SK-N-SH treated with all-trans-retinoic acid at 6 μM for 48 hours (cell line): Measurements from ENCODE around the gene NCDN.

Experiments used
- ARNTL ChIP-seq: fragments of 450-650 bp; formaldehyde crosslinking; IDR thresholded peaks from 2 replicates; pipeline ENCODE4 v1.5.0; 2020; ENCODE audit warnings: low read depth, mild to moderate bottlenecking, moderate library complexity, borderline replicate concordance
- GLIS3 ChIP-seq: fragments of 250-450 bp; sonication (Bioruptor Pico); IDR thresholded peaks from 2 replicates; pipeline ENCODE4 v1.5.0; 2020; ENCODE audit warnings: mild to moderate bottlenecking, moderate library complexity
- ISL1 ChIP-seq: fragments of 250-450 bp; sonication (Bioruptor Pico); IDR thresholded peaks from 2 replicates; pipeline ENCODE4 v2.1.2; 2022; ENCODE audit warnings: mild to moderate bottlenecking, moderate library complexity
- PATZ1 ChIP-seq: fragments of 250-450 bp; sonication (Bioruptor Pico); IDR thresholded peaks from 2 replicates; pipeline ENCODE4 v1.8.0; 2020; ENCODE audit warnings: mild to moderate bottlenecking, moderate library complexity, borderline replicate concordance
- RARB ChIP-seq: fragments of 250-450 bp; sonication (Bioruptor Pico); IDR thresholded peaks from 2 replicates; pipeline ENCODE4 v1.8.0; 2021; ENCODE audit warnings: mild to moderate bottlenecking, moderate library complexity
- ZFP30 ChIP-seq: fragments of 450-650 bp; formaldehyde crosslinking; IDR thresholded peaks from 2 replicates; pipeline ENCODE4 v1.5.0; 2022; ENCODE audit warnings: mild to moderate bottlenecking, moderate library complexity
- ZNF565 ChIP-seq: fragments of 450-650 bp; formaldehyde crosslinking; conservative IDR thresholded peaks from 2 replicates; pipeline ENCODE4 v1.5.0; 2020; ENCODE audit warnings: low read depth, mild to moderate bottlenecking, moderate library complexity
- TF ChIP-seq, protein P1 (sequence below): fragments of 250-450 bp; sonication (Bioruptor Pico); IDR thresholded peaks from 2 replicates; pipeline ENCODE4 v1.5.1; 2020; ENCODE audit warnings: low read depth, mild to moderate bottlenecking, moderate library complexity

DNA sequence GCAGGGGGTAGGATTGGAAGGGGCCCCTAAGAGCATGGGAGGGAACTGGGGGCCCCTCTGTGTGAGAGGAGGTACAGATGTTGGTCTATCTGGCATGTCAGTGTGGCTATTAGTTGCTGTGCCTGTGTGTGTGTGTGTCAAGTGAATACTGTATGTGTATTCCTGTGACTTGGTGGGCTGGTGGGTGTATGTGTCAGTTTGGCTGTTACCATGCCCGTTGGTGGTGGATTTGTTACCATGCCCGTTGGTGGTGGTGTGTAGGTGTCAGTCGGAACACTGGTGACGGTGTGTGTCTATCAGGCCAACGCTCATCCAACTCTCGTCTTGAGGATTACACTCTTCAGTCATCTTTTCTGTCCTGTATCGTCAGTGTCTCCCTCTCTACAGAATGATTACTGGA, 38.1 kb downstream of the NCDN start:
- TF ChIP-seq ZFP30 (no peak), ISL1 (CRISPR knock-in tag) (no peak), ARNTL (no peak), RARB (CRISPR knock-in tag) (no peak), PATZ1 (CRISPR knock-in tag) (no peak), ZNF565 (CRISPR knock-in tag) (no peak), GLIS3 (CRISPR knock-in tag) (no peak)
- TF ChIP-seq, protein P1, sequence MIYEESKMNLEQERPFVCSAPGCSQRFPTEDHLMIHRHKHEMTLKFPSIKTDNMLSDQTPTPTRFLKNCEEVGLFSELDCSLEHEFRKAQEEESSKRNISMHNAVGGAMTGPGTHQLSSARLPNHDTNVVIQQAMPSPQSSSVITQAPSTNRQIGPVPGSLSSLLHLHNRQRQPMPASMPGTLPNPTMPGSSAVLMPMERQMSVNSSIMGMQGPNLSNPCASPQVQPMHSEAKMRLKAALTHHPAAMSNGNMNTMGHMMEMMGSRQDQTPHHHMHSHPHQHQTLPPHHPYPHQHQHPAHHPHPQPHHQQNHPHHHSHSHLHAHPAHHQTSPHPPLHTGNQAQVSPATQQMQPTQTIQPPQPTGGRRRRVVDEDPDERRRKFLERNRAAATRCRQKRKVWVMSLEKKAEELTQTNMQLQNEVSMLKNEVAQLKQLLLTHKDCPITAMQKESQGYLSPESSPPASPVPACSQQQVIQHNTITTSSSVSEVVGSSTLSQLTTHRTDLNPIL (CRISPR knock-in tag) = no peak
